Measurements from ENCODE around the gene ZNF462. TPM values are rescaled to one million over a fixed set of nuclear protein-coding genes. Genes with fewer than 3 reads are reported as not detected.
"Not testable (repeated sequence)": the region's sequence is repeated elsewhere in the genome, so short reads cannot be mapped to it uniquely, and the experiment has no call there.

The ZNF462 gene
- total RNA-seq, 2 experiments from 2014 or later: 0.37 to 0.89 TPM

GRCh38 chr9:106970219-106970975 lies 107.4 kb downstream of the ZNF462 start:
- peaks cover 14% of the 10 kb centered on the region for H3K27me3 Mint-ChIP-seq
- no peak overlapping the region for H3K27ac Mint-ChIP-seq

GRCh38 chr9:106970976-106971457 lies 108.1 kb downstream of the ZNF462 start:
- no peaks in the 10 kb centered on the region for H3K9me3 Mint-ChIP-seq
- peaks cover 14% of the 10 kb centered on the region for H3K27me3 Mint-ChIP-seq
- H3K4me1 Mint-ChIP-seq: no peaks in the 10 kb centered on the region
- no peak overlapping the region for H3K27ac Mint-ChIP-seq
- ChIA-PET POLR2A (no interaction called here), CTCF (no interaction called here)
- H3K4me3 Mint-ChIP-seq: no peak overlapping the region
- DNase-seq: no peak
- H3K36me3 Mint-ChIP-seq (ENCODE audit: low read depth): no peaks in the 10 kb centered on the region

More at GRCh38 chr9:106970219-106970975, 107.4 kb downstream of the ZNF462 start:
- no peaks in the 10 kb centered on the region for H3K9me3 Mint-ChIP-seq
- H3K4me3 Mint-ChIP-seq: no peak overlapping the region
- H3K4me1 Mint-ChIP-seq: peaks cover 1% of the 10 kb centered on the region
- ChIA-PET POLR2A (no interaction called here), CTCF (no interaction called here)
- H3K36me3 Mint-ChIP-seq (ENCODE audit: low read depth): no peaks in the 10 kb centered on the region
- no peak for DNase-seq

- no peaks in the 10 kb centered on the region for H3K36me3 Mint-ChIP-seq (ENCODE audit: low read depth)
- H3K4me3 Mint-ChIP-seq: no peak overlapping the region
- H3K9me3 Mint-ChIP-seq: no peaks in the 10 kb centered on the region
- no peak for DNase-seq
- POLR2A ChIA-PET: no interaction called here
- CTCF ChIA-PET: interaction anchor here (0.6 to 0.9 kb wide), 2 partner anchors 10 to 17 kb away, joined by 3 read pairs; no protein-coding TSS in a partner anchor
- H3K27me3 Mint-ChIP-seq: peaks cover 12% of the 10 kb centered on the region
- no peak overlapping the region for H3K27ac Mint-ChIP-seq
- H3K4me1 Mint-ChIP-seq: no peaks in the 10 kb centered on the region
These were observed 109.1 kb downstream of the ZNF462 start for GRCh38 chr9:106972082-106972481.

- DNase-seq: no peak
- H3K4me1 Mint-ChIP-seq: no peaks in the 10 kb centered on the region
- H3K9me3 Mint-ChIP-seq: peaks cover 2% of the 10 kb centered on the region
- no peaks in the 10 kb centered on the region for H3K36me3 Mint-ChIP-seq (ENCODE audit: low read depth)
- peaks cover 11% of the 10 kb centered on the region for H3K27me3 Mint-ChIP-seq
- ChIA-PET POLR2A (no interaction called here), CTCF (no interaction called here)
- no peak overlapping the region for H3K4me3 Mint-ChIP-seq
- no peak overlapping the region for H3K27ac Mint-ChIP-seq
These were observed 111.4 kb downstream of the ZNF462 start for GRCh38 chr9:106974341-106974740.

- Mint-ChIP-seq H3K4me1 (no peaks in the 10 kb centered on the region), H3K27me3 (no peaks in the 10 kb centered on the region), H3K9me3 (peaks cover 2% of the 10 kb centered on the region), H3K36me3 (ENCODE audit: low read depth) (no peaks in the 10 kb centered on the region), H3K27ac (no peak overlapping the region), H3K4me3 (no peak overlapping the region)
- ChIA-PET CTCF (no interaction called here), POLR2A (no interaction called here)
- DNase-seq: no peak
These were observed 113.8 kb downstream of the ZNF462 start for GRCh38 chr9:106976772-106977171.

GRCh38 chr9:106980551-106981101 lies 117.7 kb downstream of the ZNF462 start:
- H3K9me3 Mint-ChIP-seq: peaks cover 2% of the 10 kb centered on the region
- POLR2A ChIA-PET: no interaction called here
- no peaks in the 10 kb centered on the region for H3K4me1 Mint-ChIP-seq

GRCh38 chr9:106981396-106982287 lies 118.7 kb downstream of the ZNF462 start:
- Mint-ChIP-seq H3K9me3 (peaks cover 2% of the 10 kb centered on the region), H3K27me3 (no peaks in the 10 kb centered on the region), H3K27ac (no peak overlapping the region), H3K4me1 (no peaks in the 10 kb centered on the region), H3K4me3 (no peak overlapping the region), H3K36me3 (ENCODE audit: low read depth) (no peaks in the 10 kb centered on the region)
- POLR2A ChIA-PET: no interaction called here
- no peak for DNase-seq
- CTCF ChIA-PET: interaction anchor here (0.6 kb wide), 2 partner anchors 21 to 41 kb away, joined by 3 read pairs; no protein-coding TSS in a partner anchor

More at GRCh38 chr9:106980551-106981101, 117.7 kb downstream of the ZNF462 start:
- Mint-ChIP-seq H3K36me3 (ENCODE audit: low read depth) (no peaks in the 10 kb centered on the region), H3K27me3 (no peaks in the 10 kb centered on the region), H3K4me3 (no peak overlapping the region), H3K27ac (no peak overlapping the region)
- no peak for DNase-seq
- CTCF ChIA-PET: no interaction called here

- POLR2A ChIA-PET: no interaction called here
- H3K27ac Mint-ChIP-seq: no peak overlapping the region
- H3K27me3 Mint-ChIP-seq: no peaks in the 10 kb centered on the region
- no peaks in the 10 kb centered on the region for H3K9me3 Mint-ChIP-seq
- no peaks in the 10 kb centered on the region for H3K36me3 Mint-ChIP-seq (ENCODE audit: low read depth)
- H3K4me3 Mint-ChIP-seq: no peak overlapping the region
- CTCF ChIA-PET: no interaction called here
- H3K4me1 Mint-ChIP-seq: no peaks in the 10 kb centered on the region
- DNase-seq: no peak
These were observed 119.7 kb downstream of the ZNF462 start for GRCh38 chr9:106982636-106983035.

GRCh38 chr9:106983346-106983745 lies 120.4 kb downstream of the ZNF462 start:
- Mint-ChIP-seq H3K4me3 (no peak overlapping the region), H3K9me3 (no peaks in the 10 kb centered on the region), H3K27ac (no peak overlapping the region), H3K36me3 (ENCODE audit: low read depth) (no peaks in the 10 kb centered on the region), H3K4me1 (no peaks in the 10 kb centered on the region), H3K27me3 (no peaks in the 10 kb centered on the region)
- DNase-seq: no peak
- ChIA-PET CTCF (no interaction called here), POLR2A (no interaction called here)

- H3K9me3 Mint-ChIP-seq; DNase-seq; H3K27ac Mint-ChIP-seq; H3K27me3 Mint-ChIP-seq; H3K4me1 Mint-ChIP-seq; H3K36me3 Mint-ChIP-seq (ENCODE audit: low read depth); CTCF ChIA-PET; H3K4me3 Mint-ChIP-seq; POLR2A ChIA-PET: not testable (repeated sequence)
These were observed 126.9 kb downstream of the ZNF462 start for GRCh38 chr9:106989904-106990303.

- no peak overlapping the region for H3K27ac Mint-ChIP-seq
- no peaks in the 10 kb centered on the region for H3K4me1 Mint-ChIP-seq
- H3K36me3 Mint-ChIP-seq (ENCODE audit: low read depth): no peaks in the 10 kb centered on the region
- ChIA-PET POLR2A (no interaction called here), CTCF (no interaction called here)
- no peak for DNase-seq
- no peak overlapping the region for H3K4me3 Mint-ChIP-seq
- H3K9me3 Mint-ChIP-seq: peaks cover 2% of the 10 kb centered on the region
- H3K27me3 Mint-ChIP-seq: no peaks in the 10 kb centered on the region
These were observed 129.2 kb downstream of the ZNF462 start for GRCh38 chr9:106992186-106992585.

- POLR2A ChIA-PET: interaction anchor here (0.7 kb wide), 1 partner anchor 183 kb away, joined by 6 read pairs; no protein-coding TSS in a partner anchor
- Mint-ChIP-seq H3K9me3 (peaks cover 2% of the 10 kb centered on the region), H3K4me3 (no peak overlapping the region)
These were observed 130.6 kb downstream of the ZNF462 start for GRCh38 chr9:106993603-106994002.

GRCh38 chr9:106994463-106994862 lies 131.5 kb downstream of the ZNF462 start:
- no peaks in the 10 kb centered on the region for H3K36me3 Mint-ChIP-seq (ENCODE audit: low read depth)
- POLR2A ChIA-PET: no interaction called here

More at GRCh38 chr9:106993603-106994002, 130.6 kb downstream of the ZNF462 start:
- H3K27ac Mint-ChIP-seq: no peak overlapping the region
- no peak for DNase-seq
- CTCF ChIA-PET: no interaction called here
- H3K4me1 Mint-ChIP-seq: no peaks in the 10 kb centered on the region
- no peaks in the 10 kb centered on the region for H3K36me3 Mint-ChIP-seq (ENCODE audit: low read depth)
- no peaks in the 10 kb centered on the region for H3K27me3 Mint-ChIP-seq

More at GRCh38 chr9:106994463-106994862, 131.5 kb downstream of the ZNF462 start:
- DNase-seq: no peak
- Mint-ChIP-seq H3K27ac (no peak overlapping the region), H3K27me3 (no peaks in the 10 kb centered on the region), H3K4me1 (no peaks in the 10 kb centered on the region), H3K4me3 (no peak overlapping the region), H3K9me3 (no peaks in the 10 kb centered on the region)
- CTCF ChIA-PET: no interaction called here

All from activated CD4-positive, alpha-beta T cell treated with anti-CD3 and anti-CD28 coated beads, Interleukin-2, amount 10 ng/mL, durations not matched to agents 7 days and 5 days (primary cell).